NCI-H1092 treated with DMSO at 0.1 percent for 48 hours (cell line): ENCODE measurements around the gene CHRNA1.

Source experiments
- DNase-seq: peaks from one replicate; lab custom pipeline; 2025; lab: John Stamatoyannopoulos, UW

CHRNA1 gene

GRCh38 chr2:174764280-174765255 is at the start of gene CHRNA1:
CHRNA1 (minus strand) TSS chr2:174764472; CDS start chr2:174764394, 78 bp downstream.
- DNase-seq, result peak; percentile 67

- DNase-seq, result no peak
Measured at GRCh38 chr2:174812037-174812436, 47.8 kb upstream of the CHRNA1 start.

- DNase-seq, result no peak
Measured at GRCh38 chr2:174807931-174808330, 43.7 kb upstream of the CHRNA1 start.

GRCh38 chr2:174805803-174806202 is 41.5 kb upstream of the CHRNA1 start:
- no peak for DNase-seq

GRCh38 chr2:174802459-174802858 is 38.2 kb upstream of the CHRNA1 start:
- no peak for DNase-seq

GRCh38 chr2:174800436-174801205 is 36.3 kb upstream of the CHRNA1 start:
- DNase-seq, result no peak

- DNase-seq, result no peak
Measured at GRCh38 chr2:174798801-174799200, 34.5 kb upstream of the CHRNA1 start.

GRCh38 chr2:174797781-174798276 is 33.6 kb upstream of the CHRNA1 start:
- no peak for DNase-seq

GRCh38 chr2:174796319-174796771 is 32.1 kb upstream of the CHRNA1 start:
- DNase-seq, result no peak

- DNase-seq, result no peak
Measured at GRCh38 chr2:174794851-174795374, 30.6 kb upstream of the CHRNA1 start.

GRCh38 chr2:174792309-174793025 is 28.2 kb upstream of the CHRNA1 start:
- no peak for DNase-seq

GRCh38 chr2:174791746-174792280 is 27.5 kb upstream of the CHRNA1 start:
- DNase-seq, result no peak

- no peak for DNase-seq
Measured at GRCh38 chr2:174791020-174791419, 26.7 kb upstream of the CHRNA1 start.

- DNase-seq, result no peak
Measured at GRCh38 chr2:174789001-174789400, 24.7 kb upstream of the CHRNA1 start.

GRCh38 chr2:174788291-174788929 is 24.1 kb upstream of the CHRNA1 start:
- DNase-seq, result no peak

GRCh38 chr2:174787487-174788205 is 23.4 kb upstream of the CHRNA1 start:
- no peak for DNase-seq

- DNase-seq, result no peak
Measured at GRCh38 chr2:174786066-174786725, 21.9 kb upstream of the CHRNA1 start.

- no peak for DNase-seq
Measured at GRCh38 chr2:174785481-174785880, 21.2 kb upstream of the CHRNA1 start.

- no peak for DNase-seq
Measured at GRCh38 chr2:174784909-174785308, 20.6 kb upstream of the CHRNA1 start.

- no peak for DNase-seq
Measured at GRCh38 chr2:174784316-174784715, 20.0 kb upstream of the CHRNA1 start.
